C4-2B (cell line): Measurements from ENCODE around the gene SGSM2.

Source experiments
- CTCF ChIP-seq: fragments of 450-650 bp; conservative IDR thresholded peaks from 2 replicates; pipeline ENCODE4 v1.5.1; 2017; ENCODE audit warnings: mild to moderate bottlenecking
- ZFX ChIP-seq: fragments of 450-650 bp; IDR thresholded peaks from 2 replicates; pipeline ENCODE4 v1.6.1; 2017

- TF ChIP-seq CTCF (no peak), ZFX (no peak)
Observed at GRCh38 chr17:2304931-2305330, 32.4 kb upstream of the SGSM2 start.
